T-helper 9 cell (primary cell): ENCODE data around the gene CARD14.
"Not testable (repeated sequence)": the region's sequence is repeated elsewhere in the genome, so short reads cannot be mapped to it uniquely, and the experiment has no call there.

Experiments
- DNase-seq: peaks from one replicate; pipeline ENCODE4 v3.0.0-alpha.2; 2020

CARD14 gene

DNA sequence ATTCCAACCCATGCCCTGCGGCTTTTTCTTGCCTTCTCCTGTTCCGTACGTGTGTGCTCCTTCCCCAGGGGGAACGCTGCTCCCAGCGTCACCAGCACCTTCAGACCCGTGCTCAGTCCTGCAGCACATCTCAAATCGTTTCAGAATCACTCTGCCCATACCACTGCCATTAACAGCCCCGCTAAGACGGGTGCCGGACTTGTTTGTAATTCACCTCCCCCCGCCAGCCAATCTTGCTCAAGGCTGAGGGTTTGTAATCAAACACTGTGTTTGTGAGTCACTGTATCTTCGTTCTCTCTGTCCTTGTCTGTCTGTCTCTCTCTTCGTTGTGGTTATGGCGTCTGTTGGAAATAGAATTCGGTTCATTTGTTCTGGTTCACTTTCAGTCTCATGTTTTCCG is 17.3 kb downstream of the CARD14 start:
- DNase-seq: no peak

DNA sequence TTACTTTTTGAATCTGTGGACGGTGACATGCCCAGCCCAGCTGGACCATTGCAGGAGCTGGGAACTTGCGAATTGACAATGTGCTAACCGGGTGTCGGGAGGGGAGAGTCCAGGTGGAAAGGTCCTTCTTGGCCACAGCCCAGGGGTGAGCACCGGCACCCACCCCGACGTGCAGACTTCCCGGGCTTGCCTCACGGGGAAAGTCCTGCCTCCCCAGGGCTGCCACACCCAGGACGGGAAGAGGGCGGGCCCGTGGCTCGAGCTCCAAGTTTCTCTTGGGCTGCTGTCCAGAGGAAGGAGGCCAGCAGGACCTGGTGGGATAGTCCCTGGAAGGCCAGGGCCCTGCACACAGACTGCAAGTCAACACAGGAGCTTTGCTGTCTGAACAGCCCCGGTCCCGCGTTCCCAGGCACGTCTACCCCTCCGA is 17.7 kb downstream of the CARD14 start:
- DNase-seq: no peak

DNA sequence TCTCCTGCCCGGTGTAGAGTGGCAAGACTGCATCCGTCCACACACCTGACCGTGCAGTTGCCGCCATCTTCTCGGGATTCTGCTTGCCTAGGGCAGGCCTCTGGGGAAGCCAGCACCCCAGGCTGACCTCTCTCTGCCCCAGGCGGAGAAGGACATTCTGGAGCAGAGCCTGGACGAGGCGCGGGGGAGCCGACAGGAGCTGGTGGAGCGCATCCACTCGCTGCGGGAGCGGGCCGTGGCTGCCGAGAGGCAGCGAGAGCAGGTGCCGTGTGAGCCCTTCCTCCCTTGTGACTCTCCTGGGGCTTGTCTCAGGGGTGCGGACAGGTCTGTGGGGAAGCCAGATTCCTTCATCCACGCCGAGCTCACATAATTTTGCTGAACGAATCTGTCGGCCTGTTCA is 19.8 kb downstream of the CARD14 start:
- DNase-seq: no peak

DNA sequence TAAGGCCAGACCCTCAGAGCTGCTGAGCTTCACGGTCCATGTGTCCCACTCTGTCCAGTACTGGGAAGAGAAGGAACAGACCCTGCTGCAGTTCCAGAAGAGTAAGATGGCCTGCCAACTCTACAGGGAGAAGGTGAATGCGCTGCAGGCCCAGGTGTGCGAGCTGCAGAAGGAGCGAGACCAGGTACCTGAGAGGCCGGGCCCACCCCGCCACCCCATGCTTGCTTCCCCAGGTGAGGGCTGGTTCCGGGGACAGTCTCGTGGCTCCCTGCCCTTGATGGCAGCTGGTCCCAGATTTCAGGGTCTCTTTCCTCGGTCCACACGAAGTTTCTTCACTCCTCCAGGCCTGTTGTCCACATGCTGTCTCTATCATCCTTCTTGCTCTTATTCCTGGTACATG is 20.9 kb downstream of the CARD14 start:
- DNase-seq: no peak

DNA sequence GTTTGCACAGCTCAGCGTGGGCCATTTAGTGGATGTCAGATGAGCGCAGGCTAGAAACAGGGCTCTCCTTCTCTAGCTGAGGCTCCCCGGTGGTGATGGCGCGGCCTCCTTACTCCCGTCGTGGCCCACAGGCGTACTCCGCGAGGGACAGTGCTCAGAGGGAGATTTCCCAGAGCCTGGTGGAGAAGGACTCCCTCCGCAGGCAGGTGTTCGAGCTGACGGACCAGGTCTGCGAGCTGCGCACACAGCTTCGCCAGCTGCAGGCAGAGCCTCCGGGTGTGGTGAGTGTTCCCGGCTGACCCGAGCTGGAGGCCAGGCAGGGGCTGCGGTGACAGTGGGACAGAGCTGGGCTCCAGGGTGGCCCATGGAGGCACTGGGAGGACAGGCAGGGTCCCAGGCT is 21.4 kb downstream of the CARD14 start:
- no peak for DNase-seq

DNA sequence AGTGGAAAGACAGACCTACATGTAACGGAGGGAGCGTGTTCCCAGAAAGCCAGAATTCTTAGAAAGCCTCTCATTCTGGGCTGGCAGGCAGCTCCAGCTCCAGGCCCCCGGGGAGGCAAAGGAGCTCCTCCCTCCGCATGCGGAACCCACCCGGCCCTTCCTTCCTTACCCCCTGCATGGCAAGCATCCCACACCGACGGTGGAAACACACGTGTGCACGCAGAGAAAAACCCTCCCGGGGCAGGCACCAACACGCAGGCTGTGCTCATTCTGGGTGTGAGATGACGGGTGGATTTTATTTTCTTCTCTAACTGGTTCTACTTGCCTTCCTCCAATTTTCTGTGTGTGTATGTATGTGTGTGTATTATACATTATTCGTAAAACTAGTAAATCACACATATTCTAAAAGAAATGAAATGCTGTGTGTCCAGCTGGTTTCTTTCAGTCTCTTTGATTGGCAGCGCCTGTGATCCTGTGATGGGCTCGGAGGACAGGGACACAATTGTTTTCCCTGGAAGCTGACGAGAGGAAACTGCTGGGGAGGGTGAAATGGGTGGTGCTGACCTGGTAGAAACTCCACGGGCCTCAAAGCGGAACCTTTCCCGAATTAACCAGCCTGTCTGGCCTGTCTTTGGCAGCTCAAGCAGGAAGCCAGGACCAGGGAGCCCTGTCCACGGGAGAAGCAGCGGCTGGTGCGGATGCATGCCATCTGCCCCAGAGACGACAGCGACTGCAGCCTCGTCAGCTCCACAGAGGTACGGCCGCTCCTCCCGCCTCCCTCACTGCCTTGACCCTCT is 22.2 kb downstream of the CARD14 start:
- DNase-seq: no peak

DNA sequence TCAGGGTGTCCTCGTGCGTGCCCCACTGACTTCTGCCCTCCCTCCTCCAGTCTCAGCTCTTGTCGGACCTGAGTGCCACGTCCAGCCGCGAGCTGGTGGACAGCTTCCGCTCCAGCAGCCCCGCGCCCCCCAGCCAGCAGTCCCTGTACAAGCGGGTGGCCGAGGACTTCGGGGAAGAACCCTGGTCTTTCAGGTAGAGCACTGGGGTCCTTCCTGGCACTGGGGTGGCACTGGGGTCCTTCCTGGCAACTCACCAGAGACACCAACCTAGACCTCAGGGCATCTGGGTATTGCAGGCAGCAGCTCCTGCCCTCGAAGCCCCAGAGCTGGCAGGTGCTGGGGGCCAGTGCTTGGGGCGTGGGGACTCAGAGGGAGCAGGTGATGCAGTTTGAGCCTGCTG is 25.3 kb downstream of the CARD14 start:
- DNase-seq: no peak

DNA sequence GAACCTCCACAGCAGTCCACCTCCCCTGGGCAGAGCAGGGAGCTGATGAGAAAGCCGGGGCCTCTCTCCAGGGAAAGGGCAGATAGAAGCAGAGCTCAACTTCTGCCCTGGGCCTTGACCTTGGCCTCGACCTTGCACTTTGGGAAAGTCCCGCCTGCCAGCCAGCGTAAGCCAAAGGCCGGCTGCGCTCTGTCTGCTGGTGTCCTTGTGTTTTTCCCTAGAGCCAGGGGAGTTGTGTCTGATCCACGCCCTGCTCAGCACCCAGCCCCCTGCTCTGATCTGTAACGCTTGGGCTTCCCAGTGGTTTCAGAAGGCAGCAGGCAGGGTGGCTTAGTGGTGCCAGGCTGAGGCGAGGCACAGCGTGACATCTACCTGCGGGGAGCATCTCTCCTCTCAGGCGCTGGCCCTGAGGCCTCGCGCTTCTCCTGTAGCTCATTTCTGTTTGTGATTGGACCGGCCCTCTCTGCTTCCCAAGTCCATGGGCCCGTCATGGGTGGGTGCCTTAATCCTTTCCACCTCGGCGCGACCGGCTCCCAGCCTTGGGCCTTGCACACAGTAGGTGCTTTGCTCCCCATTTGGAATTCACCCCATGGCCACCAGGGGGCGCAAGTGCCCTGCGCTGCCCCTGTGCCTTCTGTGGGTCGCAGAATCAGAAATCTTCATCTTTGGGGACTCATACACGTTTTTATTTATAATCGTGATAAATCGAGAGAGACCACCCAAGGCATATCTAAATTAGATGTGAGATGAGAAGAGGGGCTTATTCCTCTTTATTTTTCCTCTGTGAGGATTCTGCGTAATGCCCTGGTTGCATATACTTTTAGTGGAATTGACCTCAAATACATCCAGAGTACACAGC is 26.1 kb downstream of the CARD14 start:
- DNase-seq: peak; percentile 61

DNA sequence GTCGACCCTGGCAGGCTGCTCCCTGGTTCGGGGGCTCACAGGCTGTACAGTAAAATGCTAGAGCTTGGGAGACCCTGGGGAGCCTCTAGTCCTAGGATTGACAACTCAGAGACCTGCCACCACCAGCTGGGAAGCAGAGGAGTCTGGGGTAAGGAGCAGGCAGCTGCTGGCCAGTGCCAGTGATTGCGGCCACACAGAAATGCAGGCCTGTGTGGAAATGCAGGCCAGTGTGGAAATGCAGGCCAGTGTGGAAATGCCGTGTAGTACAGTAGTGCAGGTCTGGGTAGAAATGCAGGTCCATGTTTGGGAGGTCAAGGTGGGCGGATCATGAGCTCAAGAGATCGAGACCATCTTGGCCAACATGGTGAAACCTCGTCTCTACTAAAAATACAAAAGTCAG is 26.8 kb downstream of the CARD14 start:
- no peak for DNase-seq

DNA sequence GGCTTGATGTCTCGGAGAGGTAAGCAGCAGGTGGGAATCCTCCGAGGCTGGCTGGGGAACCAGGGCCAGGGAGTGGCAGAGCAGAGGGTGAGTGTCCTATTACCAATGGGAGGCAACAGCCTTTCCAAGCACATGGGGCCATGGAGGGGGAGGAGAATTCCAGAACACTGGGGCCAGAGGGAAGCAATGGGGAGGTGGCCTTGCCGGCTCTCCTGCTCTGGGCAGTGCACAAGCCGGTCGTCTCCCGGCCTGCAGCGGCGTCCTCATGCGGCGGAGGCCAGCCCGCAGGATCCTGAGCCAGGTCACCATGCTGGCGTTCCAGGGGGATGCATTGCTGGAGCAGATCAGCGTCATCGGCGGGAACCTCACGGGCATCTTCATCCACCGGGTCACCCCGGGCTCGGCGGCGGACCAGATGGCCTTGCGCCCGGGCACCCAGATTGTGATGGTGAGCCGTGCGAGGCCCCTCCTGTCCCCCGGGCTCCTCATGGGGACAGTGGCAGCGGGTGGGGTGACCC is 28.4 kb downstream of the CARD14 start:
- no peak for DNase-seq

DNA sequence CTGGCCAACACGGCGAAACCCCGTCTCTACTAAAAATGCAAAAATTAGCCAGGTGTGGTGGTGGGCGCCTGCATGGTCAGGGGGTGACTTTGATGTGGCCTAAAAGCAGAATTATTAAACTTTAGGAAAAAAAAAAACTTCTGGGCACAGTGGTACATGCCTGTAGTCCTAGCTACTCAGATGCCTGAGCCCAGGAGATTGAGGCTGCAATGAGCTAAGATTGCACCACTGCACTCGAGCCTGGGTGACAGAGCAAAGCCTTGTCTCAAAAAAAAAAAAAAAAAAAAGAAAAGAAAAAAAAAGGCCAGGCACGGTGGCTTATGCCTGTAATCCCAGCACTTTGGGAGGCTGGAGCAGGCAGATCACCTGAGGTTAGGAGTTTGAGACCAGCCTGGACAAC is 29.5 kb downstream of the CARD14 start:
- DNase-seq: not testable (repeated sequence)

DNA sequence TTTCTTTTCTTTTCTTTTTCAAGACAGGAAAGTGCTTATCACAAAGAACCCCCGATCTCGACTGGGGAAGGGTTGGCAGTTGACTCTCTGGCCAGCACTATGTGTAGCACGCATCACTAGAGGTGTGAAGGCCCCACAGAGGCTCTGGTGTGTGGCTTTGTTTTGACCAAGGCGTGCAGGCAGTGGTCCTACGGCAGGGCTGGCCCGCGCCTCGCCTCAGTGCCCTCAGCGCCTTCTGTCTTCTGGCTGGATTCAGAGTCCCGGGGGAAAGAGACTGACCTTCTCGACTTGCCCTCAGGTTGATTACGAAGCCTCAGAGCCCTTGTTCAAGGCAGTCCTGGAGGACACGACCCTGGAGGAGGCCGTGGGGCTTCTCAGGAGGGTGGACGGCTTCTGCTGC is 31.6 kb downstream of the CARD14 start:
- no peak for DNase-seq

DNA sequence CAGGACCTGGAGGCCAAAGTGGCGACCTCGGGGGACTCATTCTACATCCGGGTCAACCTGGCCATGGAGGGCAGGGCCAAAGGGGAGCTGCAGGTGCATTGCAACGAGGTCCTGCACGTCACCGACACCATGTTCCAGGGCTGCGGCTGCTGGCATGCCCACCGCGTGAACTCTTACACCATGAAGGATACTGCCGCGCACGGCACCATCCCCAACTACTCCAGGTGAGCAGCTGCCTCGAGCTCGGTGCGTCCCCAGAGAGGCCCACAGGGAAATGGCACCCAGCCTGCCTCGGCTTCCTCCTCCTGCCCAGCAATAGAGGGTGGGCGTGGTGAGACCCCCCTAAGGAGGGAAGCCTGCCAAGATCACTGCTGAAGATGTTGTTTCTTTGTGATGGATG is 32.4 kb downstream of the CARD14 start:
- DNase-seq: no peak

DNA sequence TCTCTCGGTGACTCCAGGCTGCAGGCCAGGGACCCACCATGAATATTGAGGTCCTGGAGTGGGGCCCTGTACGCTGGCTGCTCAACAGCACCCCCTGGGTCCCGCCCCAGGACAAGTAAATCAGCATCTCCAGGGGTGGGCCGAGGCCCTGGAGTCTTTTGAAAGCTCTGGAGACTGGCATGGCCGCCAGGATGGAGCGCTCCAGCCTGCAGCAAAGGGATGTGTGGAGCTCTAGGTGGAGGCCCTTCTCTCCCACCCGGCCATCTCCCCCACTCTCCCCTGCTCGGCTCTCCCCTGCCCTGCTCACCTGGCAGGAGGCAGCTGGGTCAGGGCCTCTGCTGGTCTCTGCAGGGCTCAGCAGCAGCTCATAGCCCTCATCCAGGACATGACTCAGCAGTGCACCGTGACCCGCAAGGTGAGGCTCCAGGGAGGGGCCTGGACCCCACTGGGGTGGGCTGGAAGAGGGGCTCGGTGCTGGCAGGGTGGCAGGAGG is 33.7 kb downstream of the CARD14 start:
- DNase-seq: no peak

DNA sequence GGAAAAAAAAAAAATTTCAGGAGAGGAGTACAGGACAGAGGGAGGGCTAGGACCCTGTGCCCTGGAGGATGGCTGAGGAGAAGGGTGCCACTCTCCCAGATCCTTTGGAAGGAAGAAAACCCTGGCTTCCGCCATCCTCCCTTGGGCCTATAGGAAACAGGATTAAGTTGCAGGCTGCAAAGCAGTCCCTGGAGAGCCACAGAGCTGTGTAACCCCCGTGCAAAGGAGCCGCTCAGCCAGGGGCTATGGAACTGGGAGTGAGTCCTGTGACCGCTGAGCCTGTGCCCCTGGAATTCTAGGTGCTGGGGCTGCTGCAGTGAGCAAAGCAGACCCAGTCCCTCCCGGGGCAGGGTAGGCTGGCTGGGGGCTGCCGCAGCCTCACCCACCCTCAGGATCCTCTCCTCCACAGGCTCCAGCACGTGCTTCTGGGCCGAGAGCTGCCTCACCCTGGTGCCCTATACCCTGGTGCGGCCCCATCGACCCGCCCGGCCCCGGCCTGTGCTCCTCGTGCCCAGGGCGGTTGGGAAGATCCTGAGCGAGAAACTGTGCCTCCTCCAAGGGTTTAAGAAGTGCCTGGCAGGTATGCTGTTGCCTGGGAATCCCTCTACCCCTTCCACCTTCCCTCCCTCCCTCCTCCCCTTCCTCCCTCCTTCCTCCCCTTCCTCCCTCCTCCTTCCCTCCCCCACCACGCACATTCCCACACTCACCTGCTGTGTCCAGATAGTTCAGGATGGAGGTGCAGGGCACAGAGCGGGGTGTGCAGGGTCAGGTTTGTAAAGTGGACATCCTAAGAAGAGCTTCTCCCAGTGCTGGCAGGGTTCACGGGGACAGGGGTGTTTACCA is 35.0 kb downstream of the CARD14 start:
- DNase-seq: no peak

DNA sequence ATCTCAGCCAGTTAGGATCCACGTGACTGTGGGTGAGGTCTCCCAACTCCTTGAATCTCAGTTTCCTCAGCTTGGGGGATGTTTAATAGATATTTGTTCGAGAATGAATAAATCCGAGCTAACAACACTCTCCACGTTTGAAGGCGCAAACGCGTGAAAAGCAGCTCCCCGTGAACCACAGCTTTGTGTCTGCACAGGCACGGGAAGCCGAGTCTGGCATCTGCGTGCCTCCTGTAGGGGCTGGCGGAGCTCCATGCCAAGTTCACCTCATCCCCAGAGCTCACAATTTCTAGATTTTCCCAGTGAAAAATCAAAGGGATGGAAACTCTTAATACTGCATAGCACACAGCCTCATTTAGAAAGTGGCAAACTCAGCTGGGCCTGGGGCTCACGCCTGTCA is 36.0 kb downstream of the CARD14 start:
- no peak for DNase-seq

DNA sequence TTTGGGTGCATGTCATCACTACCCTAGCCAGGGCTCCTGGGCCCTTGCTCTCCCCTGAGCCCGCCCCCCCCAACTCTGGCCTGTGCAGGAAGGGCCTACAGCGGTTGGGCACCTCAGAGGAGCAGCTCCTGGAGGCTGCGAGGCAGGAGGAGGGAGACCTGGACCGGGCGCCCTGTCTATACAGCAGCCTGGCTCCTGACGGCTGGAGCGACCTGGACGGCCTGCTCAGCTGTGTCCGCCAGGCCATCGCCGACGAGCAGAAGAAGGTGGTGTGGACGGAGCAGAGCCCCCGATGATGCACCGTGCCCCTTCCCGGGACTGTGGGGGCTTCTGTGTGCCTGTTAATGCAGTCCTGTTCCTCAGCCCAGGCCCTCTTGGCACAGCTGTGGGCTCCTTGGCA is 38.2 kb downstream of the CARD14 start:
- DNase-seq: no peak

DNA sequence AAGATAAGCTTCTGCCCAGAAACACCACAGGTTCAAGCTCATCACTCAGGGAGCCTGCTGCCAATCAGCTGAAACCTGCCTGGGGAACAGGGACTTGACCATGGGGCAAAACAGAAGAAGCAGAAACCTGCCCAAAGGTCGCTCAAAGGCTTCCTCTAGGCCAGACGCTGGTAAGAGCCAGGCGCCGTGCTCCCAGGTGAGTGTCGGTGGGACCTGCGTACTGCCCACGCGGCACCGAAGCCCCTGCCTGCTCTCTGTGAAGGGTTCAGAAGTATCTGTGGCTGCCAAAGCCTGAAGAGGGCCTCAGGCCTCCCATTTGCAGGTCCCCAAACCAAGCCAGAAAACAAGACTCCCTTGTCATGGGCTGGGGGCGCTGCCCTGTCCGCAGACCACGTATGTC is 39.9 kb downstream of the CARD14 start:
- no peak for DNase-seq

DNA sequence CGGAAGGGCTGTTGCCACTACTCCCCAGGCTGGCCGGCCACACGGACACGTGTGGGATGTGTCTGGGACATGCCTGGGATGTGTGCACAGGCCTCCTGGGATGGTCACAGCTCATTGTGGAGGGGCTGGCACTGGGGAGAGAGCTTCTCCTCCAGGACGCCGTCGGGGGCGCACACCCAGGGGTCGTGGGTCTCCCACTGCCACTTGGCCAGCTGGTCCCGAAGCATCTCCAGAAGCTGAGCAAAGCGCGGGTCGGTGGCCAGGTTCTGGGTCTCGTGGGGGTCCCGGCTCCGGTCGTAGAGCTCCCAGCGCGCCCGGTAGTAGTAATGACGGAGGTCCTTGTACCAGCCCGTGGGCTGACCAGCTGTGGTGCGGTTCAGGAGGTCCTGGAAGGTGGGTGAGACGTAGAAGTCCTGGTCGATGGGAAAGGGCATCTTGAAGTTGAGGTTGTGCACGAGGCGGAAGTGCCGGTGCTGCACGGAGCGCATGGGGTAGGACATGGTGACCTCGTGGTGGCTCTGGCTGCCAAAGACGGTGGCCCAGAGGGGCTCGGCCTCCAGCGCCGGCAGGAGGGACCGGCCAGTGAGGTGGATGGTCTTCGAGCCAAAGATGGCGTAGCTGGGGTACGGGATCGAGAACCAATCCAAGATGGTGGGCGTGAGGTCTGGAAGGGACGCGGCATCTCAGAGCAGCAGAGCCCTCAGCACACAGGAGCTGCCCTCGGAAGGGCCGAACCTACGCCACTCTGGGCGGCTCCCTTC is 40.7 kb downstream of the CARD14 start:
- no peak for DNase-seq

DNA sequence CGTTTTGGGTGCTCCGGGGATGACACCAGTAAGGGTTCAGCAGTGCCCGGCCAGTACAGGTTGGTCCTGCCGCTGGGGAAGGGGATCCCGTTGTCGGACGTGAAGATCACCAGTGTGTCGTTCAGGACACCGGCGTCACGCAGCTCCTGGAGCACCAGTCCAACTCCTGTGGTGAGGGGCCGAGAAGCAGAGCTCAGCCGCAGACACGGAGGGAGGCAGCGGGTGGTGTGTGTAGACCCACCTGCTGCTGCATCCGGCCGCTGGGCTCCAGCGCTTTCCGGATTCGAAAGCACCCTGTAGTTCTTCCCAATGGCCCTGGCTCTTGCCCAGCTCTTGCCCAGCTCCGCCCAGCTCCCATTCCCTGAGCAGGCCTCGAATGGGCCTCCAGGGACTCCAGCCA is 42.3 kb downstream of the CARD14 start:
- DNase-seq: no peak

DNA sequence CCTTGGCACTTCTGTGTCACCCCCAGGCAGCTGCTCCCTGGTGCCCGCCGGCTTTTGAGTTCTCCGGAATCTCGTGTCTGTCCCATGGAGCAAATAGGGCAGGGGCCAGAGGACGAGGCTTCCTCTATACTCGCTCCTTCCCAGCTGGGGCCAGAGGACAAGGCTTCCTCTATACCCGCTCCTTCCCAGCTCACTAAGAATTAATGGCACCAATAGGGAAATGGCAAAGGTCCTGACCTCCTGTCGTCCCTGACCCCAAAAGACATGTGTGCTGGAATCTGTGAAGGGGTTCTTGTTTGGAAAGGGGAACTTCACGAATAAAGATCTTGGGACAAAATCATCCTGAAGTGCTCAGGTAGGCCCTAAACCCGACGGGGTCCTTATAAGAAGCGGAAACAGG is 42.7 kb downstream of the CARD14 start:
- DNase-seq: no peak
